Activated B cell treated with CpG ODN at 0.5 μM for 24 hours (primary cell): Measurements from ENCODE around the gene BCAT1. TPM values are rescaled to one million over a fixed set of nuclear protein-coding genes. Genes with fewer than 3 reads are reported as not detected.
"Not testable (repeated sequence)": the region's sequence is repeated elsewhere in the genome, so short reads cannot be mapped to it uniquely, and the experiment has no call there.

Experiments used
- ATAC-seq: fragments of 200-7000 bp; cut with Tn5 transposase; one replicate; pipeline ENCODE4 v1.10.0; 2021; ENCODE audit warnings: low read depth, mild to moderate bottlenecking, moderate library complexity
- CTCF ChIA-PET: fragments of 350-600 bp; sonication (Branson Sonifier 250); formaldehyde crosslinking; loops from one replicate; lab custom pipeline; 2021; ENCODE audit warnings: antibody characterized with exemption; lab: Charles Lee
- POLR2A ChIA-PET: fragments of 350-600 bp; sonication (Branson Sonifier 250); formaldehyde crosslinking; loops from one replicate; lab custom pipeline; 2021; ENCODE audit warnings: antibody characterized with exemption; lab: Charles Lee
- DNase-seq: peaks from one replicate; pipeline ENCODE4 v3.0.0; 2022
- H3K27ac Mint-ChIP-seq: one replicate; pipeline ENCODE4 v1.8.0; 2020; ENCODE audit warnings: mixed read lengths
- H3K27me3 Mint-ChIP-seq: one replicate; pipeline ENCODE4 v1.8.0; 2021; ENCODE audit warnings: mixed read lengths
- H3K36me3 Mint-ChIP-seq: one replicate; pipeline ENCODE4 v1.8.0; 2021; ENCODE audit warnings: low read depth, mixed read lengths
- H3K4me1 Mint-ChIP-seq: one replicate; pipeline ENCODE4 v1.8.0; 2021; ENCODE audit warnings: mixed read lengths
- H3K4me3 Mint-ChIP-seq: one replicate; pipeline ENCODE4 v1.8.0; 2020; ENCODE audit warnings: mild to moderate bottlenecking, mixed read lengths
- H3K9me3 Mint-ChIP-seq: one replicate; pipeline ENCODE4 v1.8.0; 2020; ENCODE audit warnings: mixed read lengths
- CTCF ChIP-seq: fragments of 200-600 bp; IDR thresholded peaks from one replicate; pipeline ENCODE4 v1.8.0; 2022; ENCODE audit warnings: antibody characterized with exemption, mild to moderate bottlenecking
- intact Hi-C: fragments of 100-400 bp; cut with micrococcal nuclease; formaldehyde crosslinking; loops from one replicate; pipeline ENCODE4 v1.15.1; 2024
- total RNA-seq: library from RNA; stranded (reverse); gene quantifications from 2 replicates; pipeline ENCODE4 v1.2.3, GENCODE V29; 2022

The BCAT1 gene
- total RNA-seq, 1 donor from 2014 or later, result 69.6 TPM

GRCh38 chr12:24911271-24911791 lies 37.6 kb downstream of the BCAT1 start:
- Mint-ChIP-seq H3K4me1 (peaks cover 2% of the 10 kb centered on the region), H3K36me3 (no peaks in the 10 kb centered on the region), H3K27me3 (no peaks in the 10 kb centered on the region), H3K9me3 (no peaks in the 10 kb centered on the region), H3K4me3 (no peak overlapping the region), H3K27ac (no peak overlapping the region)
- ChIA-PET CTCF (no interaction called here), POLR2A (no interaction called here)
- no peak for ATAC-seq
- no peak for DNase-seq
- intact Hi-C loops, result no loop called here
- no peak for TF ChIP-seq CTCF

GRCh38 chr12:24910192-24910591 lies 38.7 kb downstream of the BCAT1 start:
- CTCF ChIA-PET, H3K9me3 Mint-ChIP-seq, POLR2A ChIA-PET, DNase-seq, H3K27me3 Mint-ChIP-seq, H3K36me3 Mint-ChIP-seq, H3K4me3 Mint-ChIP-seq, intact Hi-C loops, H3K4me1 Mint-ChIP-seq, H3K27ac Mint-ChIP-seq, ATAC-seq: not testable (repeated sequence)

GRCh38 chr12:24909667-24910066 lies 39.2 kb downstream of the BCAT1 start:
- Mint-ChIP-seq H3K27ac (no peak overlapping the region), H3K36me3 (no peaks in the 10 kb centered on the region), H3K4me3 (no peak overlapping the region), H3K9me3 (no peaks in the 10 kb centered on the region), H3K4me1 (peaks cover 2% of the 10 kb centered on the region), H3K27me3 (no peaks in the 10 kb centered on the region)
- intact Hi-C loops, result no loop called here
- TF ChIP-seq CTCF, result no peak
- DNase-seq (no peak), ATAC-seq (no peak)
- CTCF ChIA-PET, result no interaction called here
- POLR2A ChIA-PET, result no interaction called here

GRCh38 chr12:24907464-24907863 lies 41.4 kb downstream of the BCAT1 start:
- intact Hi-C loops, result no loop called here
- ChIA-PET POLR2A (no interaction called here), CTCF (no interaction called here)
- Mint-ChIP-seq H3K4me3 (no peak overlapping the region), H3K27ac (no peak overlapping the region), H3K27me3 (peaks cover 12% of the 10 kb centered on the region), H3K4me1 (peaks cover 15% of the 10 kb centered on the region), H3K36me3 (no peaks in the 10 kb centered on the region), H3K9me3 (no peaks in the 10 kb centered on the region)
- DNase-seq (no peak), ATAC-seq (no peak)
- TF ChIP-seq CTCF, result no peak

GRCh38 chr12:24906141-24906540 lies 42.8 kb downstream of the BCAT1 start:
- TF ChIP-seq CTCF, result no peak
- ChIA-PET CTCF (no interaction called here), POLR2A (no interaction called here)
- no peaks in the 10 kb centered on the region for H3K36me3 Mint-ChIP-seq
- no peak overlapping the region for H3K4me3 Mint-ChIP-seq
- no peak for ATAC-seq
- H3K4me1 Mint-ChIP-seq, result peaks cover 22% of the 10 kb centered on the region
- H3K9me3 Mint-ChIP-seq, result no peaks in the 10 kb centered on the region
- intact Hi-C loops, result no loop called here
- DNase-seq, result no peak
- H3K27me3 Mint-ChIP-seq, result peaks cover 19% of the 10 kb centered on the region
- no peak overlapping the region for H3K27ac Mint-ChIP-seq

GRCh38 chr12:24905431-24905830 lies 43.5 kb downstream of the BCAT1 start:
- ChIA-PET CTCF (no interaction called here), POLR2A (no interaction called here)
- Mint-ChIP-seq H3K4me3 (no peak overlapping the region), H3K27ac (no peak overlapping the region), H3K9me3 (no peaks in the 10 kb centered on the region), H3K36me3 (no peaks in the 10 kb centered on the region), H3K27me3 (peaks cover 19% of the 10 kb centered on the region), H3K4me1 (peaks cover 25% of the 10 kb centered on the region)
- DNase-seq, result no peak
- ATAC-seq, result no peak
- no peak for TF ChIP-seq CTCF
- intact Hi-C loops, result no loop called here
